Loucy (cell line): Measurements from ENCODE around the gene CAMTA1.

ENCODE experiments used
- EZH2phosphoT487 ChIP-seq: fragments of 200-600 bp; IDR thresholded peaks from 2 replicates; pipeline ENCODE4 v1.6.1; 2018; ENCODE audit warnings: antibody characterized with exemption, mild to moderate bottlenecking, moderate library complexity, borderline replicate concordance
- TF ChIP-seq, protein P1 (sequence below): fragments of 200-600 bp; sonication (generic); conservative IDR thresholded peaks from 2 replicates; pipeline ENCODE4 v1.5.1; 2014; ENCODE audit warnings: mild to moderate bottlenecking, antibody characterized with exemption, low read length

DNA sequence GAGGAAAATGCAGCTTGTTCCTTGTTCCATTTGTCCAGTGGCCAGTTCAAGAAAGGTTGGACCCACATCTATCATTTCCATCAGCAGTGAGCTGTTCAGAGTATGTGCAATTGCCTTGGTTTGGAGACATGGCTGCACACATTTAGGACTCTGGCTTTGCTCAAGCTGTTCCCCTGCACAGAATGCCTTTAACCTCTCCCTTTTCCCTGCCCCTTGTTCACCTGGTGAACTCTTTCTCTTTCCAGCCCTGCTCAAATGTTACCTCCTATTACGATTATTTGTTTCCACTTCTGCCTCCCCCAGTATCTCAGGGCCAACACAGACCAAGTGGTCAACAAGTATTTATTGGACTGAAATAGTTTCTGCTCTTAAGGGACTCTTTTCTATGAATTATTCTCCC is 385.9 kb downstream of the CAMTA1 start:
- TF ChIP-seq EZH2phosphoT487 = no peak
- TF ChIP-seq, protein P1, sequence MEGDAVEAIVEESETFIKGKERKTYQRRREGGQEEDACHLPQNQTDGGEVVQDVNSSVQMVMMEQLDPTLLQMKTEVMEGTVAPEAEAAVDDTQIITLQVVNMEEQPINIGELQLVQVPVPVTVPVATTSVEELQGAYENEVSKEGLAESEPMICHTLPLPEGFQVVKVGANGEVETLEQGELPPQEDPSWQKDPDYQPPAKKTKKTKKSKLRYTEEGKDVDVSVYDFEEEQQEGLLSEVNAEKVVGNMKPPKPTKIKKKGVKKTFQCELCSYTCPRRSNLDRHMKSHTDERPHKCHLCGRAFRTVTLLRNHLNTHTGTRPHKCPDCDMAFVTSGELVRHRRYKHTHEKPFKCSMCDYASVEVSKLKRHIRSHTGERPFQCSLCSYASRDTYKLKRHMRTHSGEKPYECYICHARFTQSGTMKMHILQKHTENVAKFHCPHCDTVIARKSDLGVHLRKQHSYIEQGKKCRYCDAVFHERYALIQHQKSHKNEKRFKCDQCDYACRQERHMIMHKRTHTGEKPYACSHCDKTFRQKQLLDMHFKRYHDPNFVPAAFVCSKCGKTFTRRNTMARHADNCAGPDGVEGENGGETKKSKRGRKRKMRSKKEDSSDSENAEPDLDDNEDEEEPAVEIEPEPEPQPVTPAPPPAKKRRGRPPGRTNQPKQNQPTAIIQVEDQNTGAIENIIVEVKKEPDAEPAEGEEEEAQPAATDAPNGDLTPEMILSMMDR = no peak
